ENCODE results near the gene ZC3H14. TPM values are rescaled to one million over a fixed set of nuclear protein-coding genes. Genes with fewer than 3 reads are reported as not detected.

Gene ZC3H14
- total and polyA plus RNA-seq, 9 of the 15 experiments (the other 6 are each of a cell fraction or from before 2014, with no cell fraction given) = 21.1 to 109 (median 45.3) TPM

DNA sequence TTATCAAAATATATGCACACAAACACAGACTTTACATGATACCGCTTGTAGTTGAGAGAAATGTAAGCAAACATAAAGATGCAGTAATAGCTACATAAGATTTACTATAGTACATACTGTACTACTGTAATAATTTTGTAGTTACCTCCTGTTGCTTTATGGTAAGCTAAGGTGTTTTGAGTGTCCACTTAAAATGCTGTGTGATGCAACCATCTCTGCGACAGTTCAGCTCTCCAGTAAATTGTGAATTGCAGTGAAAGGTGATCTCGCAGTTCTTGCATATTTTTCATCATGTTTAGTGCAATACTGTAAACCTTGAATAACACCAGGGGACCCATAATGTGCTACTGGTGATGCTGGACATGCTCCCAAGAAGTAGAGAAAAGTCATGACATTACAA, 21.6 kb downstream of the ZC3H14 start:
- intact Hi-C loops (cut with micrococcal nuclease) = no loop called here

More for the DNA sequence above, 21.6 kb downstream of the ZC3H14 start:
- Histone ChIP-seq H3K9me3 (replicated peaks; ENCODE audit: control insufficient read depth, insufficient read depth, low read depth, low read length) (no peaks in the 10 kb centered on the region), H3K4me2 (ENCODE audit: insufficient read depth, low read length) (no peak overlapping the region), H4K20me1 (replicated peaks; ENCODE audit: control insufficient read depth, insufficient read depth, low read length) (no peaks in the 10 kb centered on the region), H3K4me3 (no peak overlapping the region), H3K9me1 (ENCODE audit: control insufficient read depth, insufficient read depth, low read length) (no peaks in the 10 kb centered on the region), H3K4me1 (replicated peaks in 1 of 2; ENCODE audit: control insufficient read depth in 2 of 2, insufficient read depth in 2 of 2, low read length in 2 of 2) (no peaks in the 10 kb centered on the region), H3K79me2 (ENCODE audit: control insufficient read depth, insufficient read depth, low read length) (no peaks in the 10 kb centered on the region), H2AFZ (ENCODE audit: low read depth, low read length) (no peak overlapping the region), H3K36me3 (ENCODE audit: control insufficient read depth, insufficient read depth, low read length) (peaks cover 46% of the 10 kb centered on the region; the same call in 2 of the 3 replicates), H3K9ac (ENCODE audit: insufficient read depth in 1 of 2, low read depth in 2 of 2, low read length in 2 of 2) (no peak overlapping the region), H3K27ac (ENCODE audit: extremely low read depth, low read depth, low read length) (no peak overlapping the region), H3K27me3 (ENCODE audit: control insufficient read depth in 2 of 2, insufficient read depth in 2 of 2, low read length in 2 of 2) (no peaks in the 10 kb centered on the region)
- ATAC-seq (no peak), DNase-seq (ENCODE audit: extremely low read depth in 1 of 4, low spot score in 3 of 4) (no peak), FAIRE-seq (no peak)
- ChIA-PET POLR2A (no interaction called here), CTCF (ENCODE audit: low intra/inter-chr PET ratio) (no interaction called here)
- 93% methylated on average over 3 of the region's 3 CpGs for WGBS (ENCODE audit: insufficient coverage, low coverage, missing lambda C conversion rate)
- in situ Hi-C loops (cut with MboI) = no loop called here
- no TSS peak for BruUV-seq (replicated peaks)
- no peak for TF ChIP-seq KDM4B (IDR thresholded peaks at IDR 0.05; ENCODE audit: borderline replicate concordance in 2 of 2, low read depth in 1 of 2)
- TF ChIP-seq, protein P1, sequence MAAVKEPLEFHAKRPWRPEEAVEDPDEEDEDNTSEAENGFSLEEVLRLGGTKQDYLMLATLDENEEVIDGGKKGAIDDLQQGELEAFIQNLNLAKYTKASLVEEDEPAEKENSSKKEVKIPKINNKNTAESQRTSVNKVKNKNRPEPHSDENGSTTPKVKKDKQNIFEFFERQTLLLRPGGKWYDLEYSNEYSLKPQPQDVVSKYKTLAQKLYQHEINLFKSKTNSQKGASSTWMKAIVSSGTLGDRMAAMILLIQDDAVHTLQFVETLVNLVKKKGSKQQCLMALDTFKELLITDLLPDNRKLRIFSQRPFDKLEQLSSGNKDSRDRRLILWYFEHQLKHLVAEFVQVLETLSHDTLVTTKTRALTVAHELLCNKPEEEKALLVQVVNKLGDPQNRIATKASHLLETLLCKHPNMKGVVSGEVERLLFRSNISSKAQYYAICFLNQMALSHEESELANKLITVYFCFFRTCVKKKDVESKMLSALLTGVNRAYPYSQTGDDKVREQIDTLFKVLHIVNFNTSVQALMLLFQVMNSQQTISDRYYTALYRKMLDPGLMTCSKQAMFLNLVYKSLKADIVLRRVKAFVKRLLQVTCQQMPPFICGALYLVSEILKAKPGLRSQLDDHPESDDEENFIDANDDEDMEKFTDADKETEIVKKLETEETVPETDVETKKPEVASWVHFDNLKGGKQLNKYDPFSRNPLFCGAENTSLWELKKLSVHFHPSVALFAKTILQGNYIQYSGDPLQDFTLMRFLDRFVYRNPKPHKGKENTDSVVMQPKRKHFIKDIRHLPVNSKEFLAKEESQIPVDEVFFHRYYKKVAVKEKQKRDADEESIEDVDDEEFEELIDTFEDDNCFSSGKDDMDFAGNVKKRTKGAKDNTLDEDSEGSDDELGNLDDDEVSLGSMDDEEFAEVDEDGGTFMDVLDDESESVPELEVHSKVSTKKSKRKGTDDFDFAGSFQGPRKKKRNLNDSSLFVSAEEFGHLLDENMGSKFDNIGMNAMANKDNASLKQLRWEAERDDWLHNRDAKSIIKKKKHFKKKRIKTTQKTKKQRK (IDR thresholded peaks at IDR 0.05; ENCODE audit: borderline replicate concordance, low read depth, low read length) = no peak
- no peak for TF ChIP-seq NFIX (CRISPR knock-in tag; IDR thresholded peaks at IDR 0.05; ENCODE audit: low read depth)
- no peak for TF ChIP-seq HNRNPK (IDR thresholded peaks at IDR 0.05; ENCODE audit: low read depth, low read length, poor library complexity, severe bottlenecking)
- TF ChIP-seq, protein P2, sequence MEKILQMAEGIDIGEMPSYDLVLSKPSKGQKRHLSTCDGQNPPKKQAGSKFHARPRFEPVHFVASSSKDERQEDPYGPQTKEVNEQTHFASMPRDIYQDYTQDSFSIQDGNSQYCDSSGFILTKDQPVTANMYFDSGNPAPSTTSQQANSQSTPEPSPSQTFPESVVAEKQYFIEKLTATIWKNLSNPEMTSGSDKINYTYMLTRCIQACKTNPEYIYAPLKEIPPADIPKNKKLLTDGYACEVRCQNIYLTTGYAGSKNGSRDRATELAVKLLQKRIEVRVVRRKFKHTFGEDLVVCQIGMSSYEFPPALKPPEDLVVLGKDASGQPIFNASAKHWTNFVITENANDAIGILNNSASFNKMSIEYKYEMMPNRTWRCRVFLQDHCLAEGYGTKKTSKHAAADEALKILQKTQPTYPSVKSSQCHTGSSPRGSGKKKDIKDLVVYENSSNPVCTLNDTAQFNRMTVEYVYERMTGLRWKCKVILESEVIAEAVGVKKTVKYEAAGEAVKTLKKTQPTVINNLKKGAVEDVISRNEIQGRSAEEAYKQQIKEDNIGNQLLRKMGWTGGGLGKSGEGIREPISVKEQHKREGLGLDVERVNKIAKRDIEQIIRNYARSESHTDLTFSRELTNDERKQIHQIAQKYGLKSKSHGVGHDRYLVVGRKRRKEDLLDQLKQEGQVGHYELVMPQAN (IDR thresholded peaks at IDR 0.05; ENCODE audit: borderline replicate concordance) = no peak
- no peak for TF ChIP-seq OTX1 (CRISPR knock-in tag; IDR thresholded peaks at IDR 0.05)
- TF ChIP-seq, protein P3, sequence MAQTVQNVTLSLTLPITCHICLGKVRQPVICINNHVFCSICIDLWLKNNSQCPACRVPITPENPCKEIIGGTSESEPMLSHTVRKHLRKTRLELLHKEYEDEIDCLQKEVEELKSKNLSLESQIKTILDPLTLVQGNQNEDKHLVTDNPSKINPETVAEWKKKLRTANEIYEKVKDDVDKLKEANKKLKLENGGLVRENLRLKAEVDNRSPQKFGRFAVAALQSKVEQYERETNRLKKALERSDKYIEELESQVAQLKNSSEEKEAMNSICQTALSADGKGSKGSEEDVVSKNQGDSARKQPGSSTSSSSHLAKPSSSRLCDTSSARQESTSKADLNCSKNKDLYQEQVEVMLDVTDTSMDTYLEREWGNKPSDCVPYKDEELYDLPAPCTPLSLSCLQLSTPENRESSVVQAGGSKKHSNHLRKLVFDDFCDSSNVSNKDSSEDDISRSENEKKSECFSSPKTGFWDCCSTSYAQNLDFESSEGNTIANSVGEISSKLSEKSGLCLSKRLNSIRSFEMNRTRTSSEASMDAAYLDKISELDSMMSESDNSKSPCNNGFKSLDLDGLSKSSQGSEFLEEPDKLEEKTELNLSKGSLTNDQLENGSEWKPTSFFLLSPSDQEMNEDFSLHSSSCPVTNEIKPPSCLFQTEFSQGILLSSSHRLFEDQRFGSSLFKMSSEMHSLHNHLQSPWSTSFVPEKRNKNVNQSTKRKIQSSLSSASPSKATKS (CRISPR knock-in tag; IDR thresholded peaks at IDR 0.05) = no peak
- TF ChIP-seq ZNF444 (CRISPR knock-in tag; IDR thresholded peaks at IDR 0.05) = no peak
- no peak for TF ChIP-seq E2F3 (CRISPR knock-in tag; IDR thresholded peaks at IDR 0.05)
- TF ChIP-seq, protein P4, sequence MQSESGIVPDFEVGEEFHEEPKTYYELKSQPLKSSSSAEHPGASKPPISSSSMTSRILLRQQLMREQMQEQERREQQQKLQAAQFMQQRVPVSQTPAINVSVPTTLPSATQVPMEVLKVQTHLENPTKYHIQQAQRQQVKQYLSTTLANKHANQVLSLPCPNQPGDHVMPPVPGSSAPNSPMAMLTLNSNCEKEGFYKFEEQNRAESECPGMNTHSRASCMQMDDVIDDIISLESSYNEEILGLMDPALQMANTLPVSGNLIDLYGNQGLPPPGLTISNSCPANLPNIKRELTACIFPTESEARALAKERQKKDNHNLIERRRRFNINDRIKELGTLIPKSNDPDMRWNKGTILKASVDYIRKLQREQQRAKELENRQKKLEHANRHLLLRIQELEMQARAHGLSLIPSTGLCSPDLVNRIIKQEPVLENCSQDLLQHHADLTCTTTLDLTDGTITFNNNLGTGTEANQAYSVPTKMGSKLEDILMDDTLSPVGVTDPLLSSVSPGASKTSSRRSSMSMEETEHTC (IDR thresholded peaks at IDR 0.05) = no peak
- TF ChIP-seq CHCHD3 (CRISPR knock-in tag; IDR thresholded peaks at IDR 0.05) = no peak
- TF ChIP-seq CC2D1A (IDR thresholded peaks at IDR 0.05) = no peak
- no peak for TF ChIP-seq NFATC3 (IDR thresholded peaks at IDR 0.05)
- TF ChIP-seq U2AF1 (optimal IDR thresholded peaks at IDR 0.05; ENCODE audit: low read depth, low read length) = no peak

All from K562 (cell line).